HG03060 (cell line): Measurements from ENCODE around the gene NRG3.
"Not testable (repeated sequence)": the region's sequence is repeated elsewhere in the genome, so short reads cannot be mapped to it uniquely, and the experiment has no call there.

Source experiments
- ATAC-seq: cut with Tn5 transposase; IDR thresholded peaks from one replicate; pipeline ENCODE4 v1.9.1; 2021; ENCODE audit warnings: low read depth, moderate number of reproducible peaks; ENCODE audit not compliant: unreplicated experiment

NRG3 gene

GRCh38 chr10:82934429-82934828 lies 1059.4 kb downstream of the NRG3 start:
- ATAC-seq, result no peak

GRCh38 chr10:82934947-82935346 lies 1060.0 kb downstream of the NRG3 start:
- no peak for ATAC-seq

- no peak for ATAC-seq
These were observed 1063.3 kb downstream of the NRG3 start for GRCh38 chr10:82938331-82938730.

DNA sequence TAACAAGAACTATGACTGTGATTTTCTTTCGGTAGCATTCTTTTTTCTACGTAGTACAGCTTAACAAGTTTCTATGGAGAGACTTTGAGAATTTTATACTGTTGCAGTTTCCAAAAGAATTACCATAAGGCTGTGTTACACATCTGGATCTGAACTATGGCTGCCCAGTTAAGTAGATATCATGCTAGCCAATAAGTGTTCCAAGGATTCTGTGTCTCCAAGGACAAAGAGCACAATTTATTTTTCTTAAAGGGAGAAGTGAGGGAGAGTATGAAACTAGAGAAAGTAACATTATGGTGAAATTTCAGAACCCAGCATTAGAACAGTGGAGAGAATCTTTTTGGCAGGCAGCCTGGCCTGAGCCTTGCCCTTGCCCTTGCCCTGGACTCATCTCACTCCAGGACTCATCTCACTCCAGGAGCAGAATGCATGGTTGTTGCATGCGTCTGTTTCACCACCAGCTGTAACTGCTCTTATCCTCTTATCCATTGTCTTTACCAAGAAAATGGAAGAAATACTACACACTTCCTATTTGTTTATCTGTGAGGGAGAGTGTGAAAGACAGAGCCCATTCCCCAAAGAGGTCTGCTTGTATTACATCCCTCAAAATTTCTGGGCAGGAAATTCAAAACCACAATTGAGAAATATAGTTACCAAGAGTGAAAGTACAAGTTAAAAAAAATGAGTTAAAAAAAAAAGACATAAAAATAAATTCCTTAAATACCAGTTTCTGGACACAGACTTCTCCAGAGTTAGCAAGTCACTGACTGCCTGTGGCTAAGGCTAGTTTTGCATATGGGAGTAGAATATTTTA lies 1067.5 kb downstream of the NRG3 start:
- ATAC-seq, result no peak

DNA sequence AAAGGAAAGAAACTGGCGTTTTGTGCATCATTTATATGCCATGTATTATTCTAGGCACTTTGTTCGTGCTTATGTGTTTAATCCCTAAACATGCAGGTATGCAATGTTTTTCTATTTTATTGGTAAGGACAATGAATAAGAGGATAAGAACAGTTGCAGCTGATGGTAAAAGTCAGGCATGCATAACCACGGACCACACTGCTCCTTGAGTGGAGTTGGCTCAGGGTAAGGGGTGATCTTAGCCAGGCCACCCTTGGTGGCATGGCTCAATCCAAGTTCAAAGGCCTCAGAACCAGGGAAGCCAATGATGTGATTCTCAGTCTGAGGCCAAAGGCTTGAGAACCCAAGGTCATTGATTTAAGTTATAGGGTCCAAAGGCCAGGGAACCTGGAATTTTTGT lies 1068.1 kb downstream of the NRG3 start:
- ATAC-seq, result no peak

- no peak for ATAC-seq
These were observed 1075.0 kb downstream of the NRG3 start for GRCh38 chr10:82949816-82950575.

- ATAC-seq, result no peak
These were observed 1078.3 kb downstream of the NRG3 start for GRCh38 chr10:82953331-82953730.

DNA sequence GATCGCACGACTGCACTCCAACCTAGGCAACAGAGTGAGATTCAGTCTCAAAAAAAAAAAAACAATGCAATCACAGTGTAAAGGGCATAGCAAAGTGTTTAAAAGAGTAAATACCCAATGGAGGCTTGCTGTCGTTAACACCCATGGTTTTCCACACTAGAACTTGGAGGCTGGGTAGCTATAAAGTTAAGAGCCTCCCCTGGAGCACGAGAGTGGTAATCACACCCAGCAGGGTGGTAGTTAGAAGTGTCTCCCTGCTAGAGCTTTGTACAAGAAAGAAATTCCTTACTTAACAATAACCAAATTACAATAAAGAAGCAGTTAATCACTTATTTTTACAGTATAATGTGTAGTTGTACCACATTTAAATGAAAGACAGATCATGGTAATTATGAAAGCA lies 1078.9 kb downstream of the NRG3 start:
- ATAC-seq, result no peak

- ATAC-seq, result not testable (repeated sequence)
These were observed 1085.5 kb downstream of the NRG3 start for GRCh38 chr10:82960421-82961060.

DNA sequence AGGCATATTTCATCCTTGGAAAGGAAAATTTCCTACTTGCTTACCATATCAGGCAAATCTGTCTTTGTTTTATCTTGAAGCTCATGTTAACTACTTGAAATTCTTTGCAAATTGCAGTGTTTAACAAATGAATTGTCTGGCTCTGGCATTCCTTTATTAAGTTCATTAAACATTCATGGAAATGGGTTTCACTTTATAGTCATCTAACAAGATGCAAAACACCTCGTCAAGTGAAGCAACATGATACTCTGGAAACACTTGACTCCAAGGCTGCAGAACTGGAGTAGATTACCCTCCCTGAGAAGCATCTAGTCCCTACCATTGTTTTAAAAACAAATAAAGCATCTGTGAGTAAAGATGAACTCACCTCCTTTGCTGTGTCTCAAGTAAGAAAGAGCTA lies 1086.9 kb downstream of the NRG3 start:
- no peak for ATAC-seq

DNA sequence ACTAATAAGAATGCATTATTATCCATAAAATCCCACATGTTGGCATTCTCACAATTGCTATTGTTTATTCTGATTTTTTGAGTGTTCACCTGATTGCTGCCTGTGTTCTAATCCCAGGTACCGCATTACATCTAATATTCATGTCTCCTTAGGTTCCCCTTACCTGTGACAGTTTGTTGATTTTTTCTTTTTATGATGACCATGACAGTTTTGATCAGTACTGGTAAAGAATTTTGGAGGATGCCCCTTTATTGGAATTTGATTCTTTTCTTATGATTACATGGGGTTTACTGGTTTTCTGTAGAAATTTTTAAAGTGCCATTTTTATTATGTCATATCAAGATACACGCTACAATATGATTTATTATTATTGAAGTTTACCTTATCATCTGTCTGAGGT lies 1091.1 kb downstream of the NRG3 start:
- ATAC-seq, result no peak

DNA sequence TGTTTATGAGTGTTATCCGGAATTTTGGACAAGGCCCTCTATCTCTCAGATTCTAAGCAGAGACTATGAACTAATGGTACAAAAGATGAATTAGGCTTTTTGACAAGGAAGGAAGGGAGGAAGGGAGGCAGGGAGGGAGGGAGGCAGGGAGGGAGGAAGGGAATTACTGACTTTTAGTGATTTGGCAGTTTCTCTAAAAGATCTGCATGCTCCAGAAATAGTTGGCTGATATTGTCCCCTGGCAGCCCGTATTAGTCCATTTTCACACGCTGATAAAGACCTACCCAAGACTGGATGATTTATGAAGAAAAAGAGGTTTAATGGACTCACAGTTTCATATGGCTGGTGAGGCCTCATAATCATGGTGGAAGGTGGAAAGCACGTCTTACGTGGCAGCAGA lies 1093.5 kb downstream of the NRG3 start:
- no peak for ATAC-seq

- ATAC-seq, result no peak
These were observed 1094.4 kb downstream of the NRG3 start for GRCh38 chr10:82969405-82969804.

DNA sequence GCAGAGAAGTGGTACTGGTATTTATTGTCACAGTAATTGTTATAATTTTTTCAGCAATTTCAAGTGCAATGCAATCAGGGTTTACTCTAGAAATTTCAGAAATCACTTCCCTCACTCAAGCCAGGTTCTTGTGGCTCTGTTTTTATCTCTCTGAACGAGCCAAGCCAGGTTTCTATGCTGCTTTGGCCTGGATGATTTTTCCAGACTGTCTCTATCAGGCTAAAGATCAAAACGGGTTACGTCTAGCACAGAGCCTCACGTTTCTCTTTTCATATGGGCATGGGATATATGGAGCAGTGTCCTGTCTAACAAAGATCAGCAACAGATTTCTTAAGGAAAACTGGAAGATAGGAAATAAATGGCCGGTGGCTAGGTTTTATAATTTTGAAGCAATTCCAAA lies 1105.3 kb downstream of the NRG3 start:
- no peak for ATAC-seq

DNA sequence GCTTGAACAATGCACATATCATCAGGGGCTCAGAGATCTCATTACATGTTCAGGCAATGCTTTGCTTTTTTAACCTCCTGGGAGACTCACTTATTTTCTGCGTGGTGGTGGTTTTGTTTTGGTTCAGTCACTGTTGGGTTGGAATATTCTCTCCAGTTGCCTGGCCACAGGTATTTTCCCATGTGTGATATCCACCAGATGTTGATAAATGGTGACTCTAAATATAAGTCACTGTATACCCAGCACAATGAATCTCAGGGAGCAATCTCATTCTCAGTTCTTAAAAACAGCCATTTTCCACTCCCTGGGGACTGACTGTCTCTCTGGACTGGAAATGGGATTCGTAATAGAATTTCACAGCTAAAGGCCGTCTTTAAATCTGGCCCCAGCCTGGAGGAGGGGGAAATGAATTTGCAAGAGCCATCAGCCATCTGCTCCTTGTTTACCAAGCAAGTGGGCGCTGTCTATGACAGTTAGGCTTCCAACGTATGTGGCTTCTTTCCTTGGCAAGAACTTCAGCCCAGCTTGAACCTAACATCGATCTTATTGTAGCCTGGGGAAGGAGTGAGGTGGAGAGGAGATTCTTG lies 1106.2 kb downstream of the NRG3 start:
- ATAC-seq, result no peak

DNA sequence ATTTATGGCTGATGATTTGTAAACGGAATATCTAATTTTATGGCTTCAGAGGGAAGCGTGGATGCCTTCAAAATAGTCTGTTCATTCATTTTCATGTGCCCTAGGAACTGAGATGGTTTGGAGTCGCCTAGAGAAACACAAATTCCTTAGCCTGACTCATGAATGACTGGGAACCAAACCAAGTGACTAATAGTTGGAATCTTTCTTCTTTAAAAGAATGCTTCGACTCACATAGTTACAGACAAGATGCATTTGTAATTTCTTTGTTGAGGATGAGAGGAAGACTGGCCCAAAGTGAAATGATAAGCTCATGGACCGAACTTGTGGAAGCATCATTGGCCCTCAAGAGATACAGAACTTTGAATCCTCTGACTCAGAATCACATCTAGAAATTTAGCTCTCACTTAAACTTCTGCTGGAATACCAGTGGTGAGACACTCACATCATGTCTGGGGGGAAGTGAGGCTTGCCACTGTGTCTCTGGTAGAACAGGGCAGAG lies 1107.2 kb downstream of the NRG3 start:
- ATAC-seq, result no peak

GRCh38 chr10:82986216-82986615 lies 1111.2 kb downstream of the NRG3 start:
- ATAC-seq, result no peak

DNA sequence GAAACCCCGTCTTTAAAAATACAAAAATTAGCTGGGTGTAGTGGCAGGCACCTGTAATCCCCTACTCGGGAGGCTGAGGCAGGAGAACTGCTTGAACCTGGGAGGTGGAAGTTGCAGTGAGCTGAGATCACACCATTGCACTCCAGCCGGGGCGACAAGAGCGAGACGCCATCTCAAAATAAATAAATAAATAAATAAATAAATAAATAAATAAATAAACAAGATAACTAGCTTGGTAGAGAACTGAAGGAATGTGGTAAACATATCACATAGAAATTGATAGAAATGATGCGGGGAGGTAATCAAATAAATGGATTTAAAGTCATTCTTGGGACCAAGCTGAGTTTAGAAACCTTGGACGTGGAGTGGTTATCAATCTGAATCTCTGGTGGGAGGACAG lies 1131.5 kb downstream of the NRG3 start:
- ATAC-seq, result not testable (repeated sequence)

DNA sequence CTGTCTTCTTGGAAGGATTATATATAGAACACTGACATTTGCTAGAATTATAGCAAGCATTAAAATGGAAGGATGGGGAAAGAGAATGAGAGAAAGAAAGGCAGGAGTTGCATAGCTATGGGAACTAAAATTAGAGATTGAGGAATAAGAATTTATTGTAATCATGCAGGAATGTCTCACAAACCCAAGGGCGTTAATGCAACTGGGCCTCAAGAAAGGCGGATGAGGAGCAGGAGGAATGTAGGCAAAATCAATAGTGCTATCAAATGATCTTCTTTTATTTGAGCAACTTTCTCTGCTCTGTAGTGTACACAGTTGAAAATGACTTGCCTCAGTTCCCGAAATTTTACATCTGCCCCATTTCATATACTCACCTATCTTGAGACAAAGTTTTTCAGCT lies 1132.5 kb downstream of the NRG3 start:
- ATAC-seq, result no peak

GRCh38 chr10:83012866-83013265 lies 1137.9 kb downstream of the NRG3 start:
- no peak for ATAC-seq
